Urinary bladder (tissue), 2 donors: ENCODE data around the gene POMT1. TPM values are rescaled to one million over a fixed set of nuclear protein-coding genes. Genes with fewer than 3 reads are reported as not detected.

Experiments
- polyA plus RNA-seq: library from polyadenylated mRNA; stranded (reverse); fragments of 200-250 nt; gene quantifications from one replicate; pipeline ENCODE4 v1.2.3, GENCODE V29; 2013
- small RNA-seq: library from RNA; depleted of rRNA; stranded (forward); fragments of <200 nt; gene quantifications from one replicate; pipeline ENCODE3, GENCODE V24; 2014
- total RNA-seq: library from RNA; depleted of rRNA; stranded (reverse); fragments of >200 nt; gene quantifications from one replicate; pipeline ENCODE4 v1.2.3, GENCODE V29; 2014
- donor health status: healthy.

Gene POMT1
- total and polyA plus RNA-seq, 2 donors: 17.5 to 20.1 TPM

Small RNAs within 50 kb of the gene (small RNA-seq; reads per million reads assigned to genes)
- gene SNORD62A (0.44 reads per million, percentile 38 among the genes with 10 or more reads in this experiment), gene SNORD62B (0.12 reads per million)

Other genes starting within 250 kb of the POMT1 start
- gene FAM78A, start 226.4 kb upstream of the POMT1 start, total RNA-seq: 3.1 TPM
- 1.9 TPM for gene FAM78A, start 226.4 kb upstream of the POMT1 start, polyA plus RNA-seq
- gene PLPP7, start 213.2 kb upstream of the POMT1 start, total RNA-seq: 4.1 TPM
- gene PLPP7, start 213.2 kb upstream of the POMT1 start, polyA plus RNA-seq: 11.0 TPM
- 78.7 TPM for gene PRRC2B, start 108.8 kb upstream of the POMT1 start, total RNA-seq
- gene PRRC2B, start 108.8 kb upstream of the POMT1 start, polyA plus RNA-seq: 82.3 TPM
- 7.3 TPM for gene UCK1, start 28.3 kb downstream of the POMT1 start, total RNA-seq
- 39.1 TPM for gene UCK1, start 28.3 kb downstream of the POMT1 start, polyA plus RNA-seq
- not detected for gene PRRT1B, start 42.6 kb downstream of the POMT1 start, total RNA-seq
- not detected for gene PRRT1B, start 42.6 kb downstream of the POMT1 start, polyA plus RNA-seq
- 18.9 TPM for gene RAPGEF1, start 237.2 kb downstream of the POMT1 start, total RNA-seq
- 38.3 TPM for gene RAPGEF1, start 237.2 kb downstream of the POMT1 start, polyA plus RNA-seq